Middle frontal gyrus (tissue), 1 donor: Measurements from ENCODE around the gene UBTD1.
"Not testable (repeated sequence)": the region's sequence is repeated elsewhere in the genome, so short reads cannot be mapped to it uniquely, and the experiment has no call there.

Experiments used
- DNase-seq: peaks from one replicate; pipeline ENCODE4 v3.0.0-alpha.2; 2015; ENCODE audit warnings: low spot score; ENCODE audit errors: extremely low spot score

UBTD1 gene

DNA sequence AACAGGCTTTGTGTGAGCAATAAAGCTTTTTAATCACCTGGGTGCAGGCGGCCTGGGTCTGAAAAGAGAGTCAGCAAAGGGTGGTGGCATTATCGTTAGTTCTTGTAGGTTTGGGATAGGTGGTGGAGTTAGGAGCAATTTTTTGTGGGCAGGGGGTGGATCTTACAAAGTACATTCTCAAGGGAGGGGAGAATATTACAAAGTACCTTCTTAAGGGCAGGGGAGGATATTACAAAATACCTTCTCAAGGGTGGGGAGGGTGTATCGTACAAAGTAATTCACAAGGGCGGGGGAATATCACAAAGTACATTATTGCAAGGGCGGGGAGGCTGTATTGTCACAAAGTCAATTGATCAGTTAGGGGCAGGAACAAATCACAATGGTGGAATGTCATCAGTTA, 63.6 kb downstream of the UBTD1 start:
- not testable (repeated sequence) for DNase-seq

- no peak for DNase-seq
These were observed 64.6 kb downstream of the UBTD1 start for GRCh38 chr10:97563337-97563736.

DNA sequence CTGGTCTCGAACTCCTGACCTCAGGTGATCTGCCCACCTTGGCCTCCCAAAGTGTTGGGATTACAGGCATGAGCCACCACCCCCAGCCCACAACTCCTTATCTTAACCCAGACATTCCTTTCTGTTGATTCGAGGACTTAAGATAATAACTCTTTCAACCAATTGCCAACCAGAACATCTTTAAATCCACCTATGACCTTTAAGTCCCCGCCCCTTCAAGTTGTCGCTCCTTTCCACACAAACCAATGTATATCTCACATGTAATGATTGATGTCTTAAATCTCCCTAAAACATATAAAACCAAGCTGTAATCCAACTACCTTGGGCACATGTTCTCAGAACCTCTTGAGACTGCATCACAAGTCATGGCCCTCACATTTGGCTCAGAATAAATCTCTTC, 66.1 kb downstream of the UBTD1 start:
- DNase-seq: no peak

DNA sequence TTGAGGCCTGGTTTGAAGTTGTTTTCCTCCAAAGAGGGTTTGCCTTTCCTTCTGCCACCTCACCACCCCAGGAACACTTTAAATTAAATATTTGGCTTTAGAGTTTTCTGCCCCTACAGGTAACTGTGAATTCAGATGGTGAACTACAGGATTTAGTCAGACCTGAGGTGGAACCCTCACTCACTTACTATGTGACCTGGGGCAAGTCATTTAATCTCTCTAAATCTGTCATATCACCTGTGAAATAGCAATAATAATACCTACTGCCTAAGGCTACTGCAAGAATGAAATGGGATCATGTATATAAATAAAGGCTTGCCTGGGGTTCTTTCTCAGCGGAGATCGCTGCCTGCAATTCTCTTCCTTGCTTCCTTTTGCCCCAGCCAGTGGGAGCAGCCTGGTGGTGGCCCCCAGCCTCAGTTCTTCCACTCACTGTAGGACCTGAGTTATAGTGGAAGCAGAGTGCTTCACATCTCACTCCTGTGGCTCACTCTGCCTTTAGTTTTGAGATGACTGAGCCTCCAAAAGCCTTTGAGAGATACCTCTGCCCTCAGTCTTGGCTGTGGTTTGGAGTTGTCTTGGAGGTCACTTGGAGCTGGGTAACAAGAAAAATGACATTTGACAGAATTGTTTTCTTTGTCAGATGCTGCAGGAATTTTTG, 67.7 kb downstream of the UBTD1 start:
- DNase-seq: no peak

- no peak for DNase-seq
These were observed 69.2 kb downstream of the UBTD1 start for GRCh38 chr10:97567891-97568290.

GRCh38 chr10:97570146-97570788, 71.5 kb downstream of the UBTD1 start:
- DNase-seq: no peak

- no peak for DNase-seq
These were observed 72.2 kb downstream of the UBTD1 start for GRCh38 chr10:97570789-97571471.

- no peak for DNase-seq
These were observed 72.9 kb downstream of the UBTD1 start for GRCh38 chr10:97571622-97572021.

- peak; percentile 71 for DNase-seq
These were observed 73.7 kb downstream of the UBTD1 start, which contains the start of gene ANKRD2 for GRCh38 chr10:97572214-97572989. Gene ANKRD2, plus strand, starts transcription at chr10:97572779. Its CDS starts 10 bp downstream, at chr10:97572789.

- DNase-seq: no peak
These were observed 74.3 kb downstream of the UBTD1 start for GRCh38 chr10:97573021-97573420.

GRCh38 chr10:97573672-97574071, 74.9 kb downstream of the UBTD1 start:
- no peak for DNase-seq

DNA sequence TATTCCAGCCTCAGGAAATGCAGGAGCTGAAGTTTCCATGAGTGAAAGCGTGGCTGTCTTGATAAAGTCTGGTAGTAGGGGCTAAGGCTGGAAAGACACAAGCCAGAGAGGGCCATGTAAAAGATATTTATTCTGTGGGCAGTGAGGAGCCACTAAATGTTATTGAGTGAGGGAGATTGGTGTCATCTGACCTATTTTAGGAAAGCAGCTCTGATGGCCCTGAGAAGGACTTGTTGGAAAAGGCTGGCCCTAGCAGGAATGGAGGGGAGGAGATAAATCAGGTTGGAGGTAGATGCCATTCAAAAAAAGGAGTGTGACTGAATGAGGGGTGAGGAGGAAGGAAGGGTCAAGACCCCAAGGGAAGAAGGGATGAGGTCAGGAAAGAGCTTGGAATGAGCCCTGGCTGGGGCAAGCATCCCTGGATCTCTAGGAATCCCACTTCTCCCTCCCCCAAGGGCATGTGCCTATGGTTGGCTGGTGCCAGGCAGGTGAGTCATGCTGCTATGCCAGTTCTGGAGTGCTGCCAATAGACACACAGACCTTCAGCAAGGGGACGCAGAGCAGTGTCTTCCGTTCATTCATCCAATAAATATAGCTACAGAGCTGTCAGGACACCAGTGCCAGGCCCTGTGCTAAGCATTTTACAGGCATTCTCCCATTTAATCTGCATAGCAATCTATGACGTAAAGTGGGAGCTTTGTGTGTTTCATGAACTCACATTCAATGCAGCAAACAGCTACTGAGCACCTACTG, 75.8 kb downstream of the UBTD1 start:
- DNase-seq: no peak

- no peak for DNase-seq
These were observed 76.5 kb downstream of the UBTD1 start for GRCh38 chr10:97575127-97575668.

DNA sequence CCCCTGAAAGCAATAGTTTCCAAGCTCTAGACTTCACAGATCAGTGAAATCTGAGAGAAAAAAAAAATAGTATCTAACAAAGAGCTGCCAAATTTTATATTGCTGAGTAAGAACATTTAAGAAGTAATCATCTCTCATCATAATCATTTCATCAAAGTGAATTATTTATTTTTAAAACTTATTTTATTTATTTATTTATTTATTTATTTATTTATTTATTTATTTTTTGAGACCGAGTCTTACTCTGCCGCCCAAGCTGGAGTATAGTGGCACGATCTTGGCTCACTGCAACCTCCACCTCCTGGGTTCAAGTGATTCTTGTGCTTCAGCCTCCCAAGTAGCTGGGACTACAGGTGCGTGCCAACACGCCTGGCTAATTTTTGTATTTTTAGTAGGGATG, 77.8 kb downstream of the UBTD1 start:
- not testable (repeated sequence) for DNase-seq

- DNase-seq: no peak
These were observed 79.0 kb downstream of the UBTD1 start for GRCh38 chr10:97577701-97578100.

DNA sequence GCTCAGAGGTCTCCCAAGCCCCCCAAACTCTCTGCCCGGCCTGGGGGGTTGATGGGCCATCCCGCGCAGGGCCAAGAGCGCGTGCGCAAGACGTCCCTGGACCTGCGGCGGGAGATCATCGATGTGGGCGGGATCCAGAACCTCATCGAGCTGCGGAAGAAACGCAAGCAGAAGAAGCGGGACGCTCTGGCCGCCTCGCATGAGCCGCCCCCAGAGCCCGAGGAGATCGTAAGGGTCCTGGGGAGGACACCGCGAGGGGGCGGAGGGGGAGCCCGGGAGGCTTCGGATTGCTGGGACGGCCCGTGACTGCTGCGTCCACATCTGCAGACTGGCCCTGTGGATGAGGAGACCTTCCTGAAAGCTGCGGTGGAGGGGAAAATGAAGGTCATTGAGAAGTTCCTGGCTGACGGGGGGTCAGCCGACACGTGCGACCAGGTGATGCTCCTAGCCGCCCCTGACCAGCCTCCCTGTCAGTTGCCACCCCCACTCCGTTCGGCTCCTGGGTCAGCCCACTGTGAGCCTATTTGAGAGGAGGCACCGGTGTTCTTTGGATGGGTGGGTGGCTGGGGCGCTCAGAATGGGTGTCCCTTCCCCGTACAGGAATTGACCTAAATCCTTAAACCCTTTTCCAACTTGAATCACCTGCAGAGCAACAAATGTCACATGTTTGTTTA, 79.6 kb downstream of the UBTD1 start:
- no peak for DNase-seq

DNA sequence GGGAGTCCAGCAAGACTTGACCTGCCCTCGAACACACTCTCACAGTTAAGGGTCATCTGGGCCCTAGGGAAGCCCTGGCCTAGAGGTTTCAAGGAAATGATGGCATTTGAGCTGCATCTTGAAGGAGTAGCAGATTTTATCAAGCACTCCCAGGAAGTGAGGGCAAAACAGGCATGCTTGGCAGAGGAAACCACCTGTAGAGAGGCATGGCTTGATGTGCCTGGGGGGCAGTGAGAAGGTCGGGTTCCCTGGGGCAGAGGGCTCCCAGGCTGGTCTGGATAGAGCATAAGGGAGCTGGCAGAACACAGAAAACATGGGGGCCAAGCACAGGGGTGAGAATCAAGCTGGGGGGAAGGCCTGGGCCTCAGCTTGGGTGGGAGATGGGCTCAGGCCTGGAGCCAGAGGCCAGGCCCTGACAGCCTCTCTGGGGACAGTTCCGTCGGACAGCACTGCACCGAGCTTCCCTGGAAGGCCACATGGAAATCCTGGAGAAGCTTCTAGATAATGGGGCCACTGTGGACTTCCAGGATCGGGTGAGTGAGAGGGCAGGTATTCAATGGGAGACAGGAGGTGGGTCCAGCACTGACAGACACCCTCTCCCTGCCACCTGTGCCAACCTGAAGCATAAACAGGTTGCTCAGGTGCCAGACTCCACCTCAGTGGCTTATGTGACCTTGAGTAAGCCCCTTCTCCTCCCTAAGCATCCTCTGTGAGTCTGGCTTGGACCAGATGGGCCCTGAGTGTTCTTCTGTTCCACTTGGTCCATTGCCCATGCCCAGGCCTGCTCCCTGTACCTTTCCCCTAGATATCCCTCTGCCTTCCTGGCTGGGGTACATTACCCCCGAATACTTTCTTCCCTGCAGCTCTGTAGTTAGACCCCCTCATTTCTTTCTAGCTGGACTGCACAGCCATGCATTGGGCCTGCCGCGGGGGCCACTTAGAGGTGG, 82.0 kb downstream of the UBTD1 start:
- DNase-seq: no peak

DNA sequence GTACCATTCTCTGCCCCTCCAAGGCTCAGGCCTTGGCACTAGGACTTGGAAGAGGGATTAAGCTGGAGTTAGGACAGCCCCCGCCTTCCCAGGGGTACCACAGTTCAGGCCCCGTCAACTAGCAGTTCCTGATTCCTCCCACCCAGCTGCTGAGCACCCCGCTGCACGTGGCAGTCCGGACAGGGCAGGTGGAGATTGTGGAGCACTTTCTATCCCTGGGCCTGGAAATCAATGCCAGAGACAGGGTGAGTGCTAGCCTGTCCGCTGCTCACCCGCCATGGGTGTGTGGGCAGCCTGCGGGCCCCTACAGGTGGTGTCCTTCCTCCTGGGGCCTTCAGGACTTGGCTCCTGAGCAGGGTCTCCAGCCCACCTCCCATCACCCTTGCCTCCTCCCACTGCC, 83.4 kb downstream of the UBTD1 start:
- DNase-seq: no peak

DNA sequence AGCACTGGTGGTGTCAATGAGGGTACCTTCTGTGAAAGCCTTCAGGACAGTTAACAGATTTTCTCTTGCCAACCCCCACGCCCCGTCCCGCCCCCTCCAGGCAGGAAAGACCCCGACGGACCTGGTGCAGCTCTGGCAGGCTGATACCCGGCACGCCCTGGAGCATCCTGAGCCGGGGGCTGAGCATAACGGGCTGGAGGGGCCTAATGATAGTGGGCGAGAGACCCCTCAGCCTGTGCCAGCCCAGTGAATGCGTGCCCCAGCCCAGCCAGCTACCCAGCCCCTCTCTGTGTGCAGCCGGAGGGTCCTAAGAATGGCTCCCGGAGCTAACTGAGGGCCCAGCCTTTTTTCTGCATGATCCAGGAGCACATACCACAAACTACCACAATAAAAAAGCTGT, 84.8 kb downstream of the UBTD1 start:
- no peak for DNase-seq
